Body of pancreas (tissue), 4 donors: ENCODE data around the gene GPBP1. TPM values are rescaled to one million over a fixed set of nuclear protein-coding genes. Genes with fewer than 3 reads are reported as not detected.
"Not testable (repeated sequence)": the region's sequence is repeated elsewhere in the genome, so short reads cannot be mapped to it uniquely, and the experiment has no call there.

Experiments used
- ATAC-seq: fragments of 150-250 bp; one replicate; pipeline ENCODE4 v1.9.1; 2016
- DNase-seq, 4 donors: peaks; one replicate each; pipeline ENCODE4 v3.0.0-alpha.2; 2019
- H3K27ac ChIP-seq, 4 donors: fragments of 200-600 bp; sonication (generic); 1 replicate in 3 of 4; 2 replicates in 1 of 4; pipeline versions ENCODE4 v1.5.1 to v1.6.1; 2016 to 2019; ENCODE audit warnings: mild to moderate bottlenecking in 1 of 4, mixed read lengths in 1 of 4, moderate library complexity in 1 of 4
- H3K27me3 ChIP-seq, 2 donors: fragments of 200-600 bp; sonication (generic); one replicate each; pipeline ENCODE4 v1.6.0; 2016; ENCODE audit warnings: mild to moderate bottlenecking in 1 of 2
- H3K36me3 ChIP-seq, 2 donors: fragments of 200-600 bp; sonication (generic); replicated peaks in 1 of 2; 2 replicates each; pipeline ENCODE4 v1.5.1; 2016; ENCODE audit warnings: low read depth in 2 of 2; ENCODE audit not compliant: insufficient read depth in 1 of 2
- H3K4me1 ChIP-seq: fragments of 200-600 bp; sonication (generic); one replicate; pipeline ENCODE4 v1.6.0; 2016
- H3K4me3 ChIP-seq, 2 donors: fragments of 200-600 bp; sonication (generic); 1 replicate in 1 of 2; 2 replicates in 1 of 2; pipeline ENCODE4 v1.5.1; 2016 to 2019
- H3K9me3 ChIP-seq, 3 donors: fragments of 200-600 bp; sonication (generic); 1 replicate in 2 of 3; 2 replicates in 1 of 3; pipeline ENCODE4 v1.5.1; 2016
- POLR2A ChIP-seq, 3 donors: fragments of 450-650 bp; IDR thresholded peaks; one replicate each; pipeline ENCODE4 v1.6.1; 2016; ENCODE audit warnings: antibody characterized with exemption in 3 of 3, mild to moderate bottlenecking in 2 of 3
- WGBS, 2 donors: methylation state at CpG; one replicate each; pipeline ENCODE4 v1.1.5; 2017; 5-methylcytosine and 5-hydroxymethylcytosine counted together
- intact Hi-C: fragments of 100-400 bp; cut with DNase I; formaldehyde crosslinking; loops from one replicate; pipeline ENCODE4 v1.15.1; 2023
- total RNA-seq, 2 donors: library from RNA; depleted of rRNA; stranded (reverse); fragments of >200 nt; gene quantifications; one replicate each; pipeline ENCODE4 v1.1.0, GENCODE V29; 2016
- TF ChIP-seq, protein P1 (sequence below), 7 experiments: fragments of 450-650 bp in 4 of 7; fragments of 200-600 bp in 3 of 7; sonication (generic) in 3 of 7; IDR thresholded peaks; one replicate each; pipeline ENCODE4 v1.5.1; 2016 to 2019; ENCODE audit warnings: antibody characterized with exemption in 7 of 7

GPBP1 gene
- total RNA-seq, 2 donors from 2014 or later = 53.2 to 67.2 TPM

GRCh38 chr5:57176350-57176857, 2.5 kb downstream of the GPBP1 start:
- Histone ChIP-seq H3K4me1 (peaks cover 56% of the 10 kb centered on the region), H3K27me3 (no peaks in the 10 kb centered on the region)

GRCh38 chr5:57177479-57178156, 3.8 kb downstream of the GPBP1 start:
- TF ChIP-seq POLR2A (IDR thresholded peaks at IDR 0.05) = no peak
- TF ChIP-seq, protein P1, sequence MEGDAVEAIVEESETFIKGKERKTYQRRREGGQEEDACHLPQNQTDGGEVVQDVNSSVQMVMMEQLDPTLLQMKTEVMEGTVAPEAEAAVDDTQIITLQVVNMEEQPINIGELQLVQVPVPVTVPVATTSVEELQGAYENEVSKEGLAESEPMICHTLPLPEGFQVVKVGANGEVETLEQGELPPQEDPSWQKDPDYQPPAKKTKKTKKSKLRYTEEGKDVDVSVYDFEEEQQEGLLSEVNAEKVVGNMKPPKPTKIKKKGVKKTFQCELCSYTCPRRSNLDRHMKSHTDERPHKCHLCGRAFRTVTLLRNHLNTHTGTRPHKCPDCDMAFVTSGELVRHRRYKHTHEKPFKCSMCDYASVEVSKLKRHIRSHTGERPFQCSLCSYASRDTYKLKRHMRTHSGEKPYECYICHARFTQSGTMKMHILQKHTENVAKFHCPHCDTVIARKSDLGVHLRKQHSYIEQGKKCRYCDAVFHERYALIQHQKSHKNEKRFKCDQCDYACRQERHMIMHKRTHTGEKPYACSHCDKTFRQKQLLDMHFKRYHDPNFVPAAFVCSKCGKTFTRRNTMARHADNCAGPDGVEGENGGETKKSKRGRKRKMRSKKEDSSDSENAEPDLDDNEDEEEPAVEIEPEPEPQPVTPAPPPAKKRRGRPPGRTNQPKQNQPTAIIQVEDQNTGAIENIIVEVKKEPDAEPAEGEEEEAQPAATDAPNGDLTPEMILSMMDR (IDR thresholded peaks at IDR 0.05) = no peak
- no peak overlapping the region for H3K4me3 ChIP-seq
- peaks cover 56% of the 10 kb centered on the region for H3K4me1 ChIP-seq
- DNase-seq (no peak), ATAC-seq (no peak)
- H3K27ac ChIP-seq = peak overlapping the region in 2 of 4 donors; percentile 25 to 28
- H3K27me3 ChIP-seq = no peaks in the 10 kb centered on the region
- intact Hi-C loops = no loop called here
- WGBS, 2 donors = 82 to 90% methylated on average over 13 to 14 of the region's 14 CpGs
- no peaks in the 10 kb centered on the region for H3K9me3 ChIP-seq
- no peaks in the 10 kb centered on the region for H3K36me3 ChIP-seq

More at GRCh38 chr5:57176350-57176857, 2.5 kb downstream of the GPBP1 start:
- no peaks in the 10 kb centered on the region for H3K36me3 ChIP-seq
- peak overlapping the region; percentile 7 to 8 for H3K4me3 ChIP-seq
- H3K9me3 ChIP-seq = no peaks in the 10 kb centered on the region
- 2% methylated on average over 7 of the region's 7 CpGs for WGBS, 2 donors
- ATAC-seq (no peak), DNase-seq (no peak)
- peak overlapping the region in 3 of 4 donors; percentile 98 to 100 (median 99) for H3K27ac ChIP-seq
- intact Hi-C loops = no loop called here
- TF ChIP-seq, protein P1 (IDR thresholded peaks at IDR 0.05) = no peak
- peak in 2 of 3 donors; percentile 11 to 76 for TF ChIP-seq POLR2A (IDR thresholded peaks at IDR 0.05)

DNA sequence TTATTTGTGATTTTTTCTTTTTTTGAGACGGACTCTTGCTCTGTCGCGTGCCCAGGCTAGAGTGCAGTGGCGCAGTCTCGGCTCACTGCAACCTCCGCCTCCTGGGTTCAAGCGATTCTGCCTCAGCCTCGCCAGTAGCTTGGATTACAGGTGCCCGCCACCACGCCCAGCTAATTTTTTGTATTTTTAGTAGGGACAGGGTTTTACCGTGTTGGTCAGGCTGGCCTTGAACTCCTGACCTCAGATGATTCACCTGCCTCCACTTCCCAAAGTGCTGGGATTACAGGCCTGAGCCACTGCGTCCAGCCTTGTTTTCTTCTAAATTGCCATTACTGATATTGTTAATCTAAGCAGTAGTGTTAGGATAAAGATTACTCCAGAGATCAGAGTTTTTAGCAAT, 4.4 kb downstream of the GPBP1 start:
- H3K9me3 ChIP-seq, H3K36me3 ChIP-seq, intact Hi-C loops, H3K4me3 ChIP-seq, H3K27me3 ChIP-seq, ATAC-seq, DNase-seq: not testable (repeated sequence)
- WGBS, 2 donors = 53 to 58% methylated on average over 12 of the region's 12 CpGs
- Histone ChIP-seq H3K27ac (peak overlapping the region in 2 of 4 donors; percentile 25 to 28), H3K4me1 (peaks cover 56% of the 10 kb centered on the region)

DNA sequence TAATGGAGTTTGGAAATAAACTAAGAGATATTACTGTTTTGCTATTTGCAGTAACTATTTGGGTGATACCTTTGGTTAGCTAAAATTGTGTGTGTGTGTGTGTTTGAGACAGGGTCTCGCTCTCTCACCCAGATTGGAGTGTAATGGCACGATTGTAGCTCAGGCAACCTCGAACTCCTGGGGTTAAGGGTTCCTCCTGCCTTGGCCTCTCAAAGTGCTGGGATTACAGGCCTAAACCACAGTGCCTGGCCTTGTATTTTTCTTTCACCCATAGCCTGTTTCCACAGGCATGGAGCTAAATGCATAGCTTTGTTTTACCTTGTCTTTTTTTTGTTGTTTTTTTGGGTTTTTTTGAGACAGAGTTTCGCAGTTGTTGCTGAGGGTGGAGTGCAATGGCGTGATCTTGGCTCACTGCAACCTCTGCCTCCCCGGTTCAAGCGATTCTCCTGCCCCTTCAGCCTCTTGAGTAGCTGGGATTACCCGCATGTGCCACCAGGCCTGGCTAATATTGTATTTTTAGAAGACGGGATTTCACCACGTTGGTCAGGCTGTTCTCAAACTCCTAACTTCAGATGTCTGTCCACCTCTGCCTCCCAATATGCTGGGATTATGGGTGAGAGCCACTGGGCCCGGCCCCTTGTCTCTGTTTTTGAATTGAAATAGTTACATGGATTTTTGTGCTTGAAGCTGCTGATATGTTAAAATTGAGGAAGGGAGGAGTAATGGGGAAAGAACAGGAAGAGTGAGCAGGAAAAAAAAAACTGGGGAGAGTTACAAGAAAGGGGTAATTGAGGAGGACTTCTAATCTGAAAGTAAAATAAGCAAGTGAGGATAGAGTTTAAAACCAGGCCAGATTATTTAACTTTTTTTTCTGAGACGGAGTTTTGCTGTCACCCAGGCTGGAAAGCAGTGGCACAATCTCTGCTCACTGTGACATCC, 5.7 kb downstream of the GPBP1 start:
- TF ChIP-seq, protein P1 (IDR thresholded peaks at IDR 0.05) = no peak
- TF ChIP-seq POLR2A (IDR thresholded peaks at IDR 0.05) = no peak
- Histone ChIP-seq H3K9me3 (no peaks in the 10 kb centered on the region), H3K36me3 (no peaks in the 10 kb centered on the region), H3K27ac (peak overlapping the region in 2 of 4 donors; percentile 21 to 50), H3K4me3 (no peak overlapping the region), H3K4me1 (peaks cover 56% of the 10 kb centered on the region), H3K27me3 (no peaks in the 10 kb centered on the region)
- DNase-seq (no peak), ATAC-seq (no peak)
- intact Hi-C loops = no loop called here
- 30 to 33% methylated on average over 12 of the region's 12 CpGs for WGBS, 2 donors

GRCh38 chr5:57181154-57181553, 7.3 kb downstream of the GPBP1 start:
- Histone ChIP-seq H3K27me3 (no peaks in the 10 kb centered on the region), H3K9me3 (no peaks in the 10 kb centered on the region), H3K4me3 (no peak overlapping the region), H3K36me3 (no peaks in the 10 kb centered on the region), H3K4me1 (peaks cover 65% of the 10 kb centered on the region), H3K27ac (no peak overlapping the region)
- DNase-seq (no peak), ATAC-seq (no peak)
- 75 to 88% methylated on average over 10 of the region's 10 CpGs for WGBS, 2 donors
- TF ChIP-seq POLR2A (IDR thresholded peaks at IDR 0.05) = no peak
- TF ChIP-seq, protein P1 (IDR thresholded peaks at IDR 0.05) = no peak
- intact Hi-C loops = no loop called here
